Stimulated activated CD4-positive, alpha-beta T cell treated with anti-CD3 and anti-CD28 coated beads, TNF-alpha, amount 100 ng/mL, for 1 hour (primary cell): ENCODE measurements around the gene HOTAIR.

Source experiments
- DNase-seq, 3 donors: peaks; one replicate each; pipeline ENCODE4 v3.0.0-alpha.2; 2020; ENCODE audit warnings: low read depth in 3 of 3, low spot score in 1 of 3

Gene HOTAIR

DNA sequence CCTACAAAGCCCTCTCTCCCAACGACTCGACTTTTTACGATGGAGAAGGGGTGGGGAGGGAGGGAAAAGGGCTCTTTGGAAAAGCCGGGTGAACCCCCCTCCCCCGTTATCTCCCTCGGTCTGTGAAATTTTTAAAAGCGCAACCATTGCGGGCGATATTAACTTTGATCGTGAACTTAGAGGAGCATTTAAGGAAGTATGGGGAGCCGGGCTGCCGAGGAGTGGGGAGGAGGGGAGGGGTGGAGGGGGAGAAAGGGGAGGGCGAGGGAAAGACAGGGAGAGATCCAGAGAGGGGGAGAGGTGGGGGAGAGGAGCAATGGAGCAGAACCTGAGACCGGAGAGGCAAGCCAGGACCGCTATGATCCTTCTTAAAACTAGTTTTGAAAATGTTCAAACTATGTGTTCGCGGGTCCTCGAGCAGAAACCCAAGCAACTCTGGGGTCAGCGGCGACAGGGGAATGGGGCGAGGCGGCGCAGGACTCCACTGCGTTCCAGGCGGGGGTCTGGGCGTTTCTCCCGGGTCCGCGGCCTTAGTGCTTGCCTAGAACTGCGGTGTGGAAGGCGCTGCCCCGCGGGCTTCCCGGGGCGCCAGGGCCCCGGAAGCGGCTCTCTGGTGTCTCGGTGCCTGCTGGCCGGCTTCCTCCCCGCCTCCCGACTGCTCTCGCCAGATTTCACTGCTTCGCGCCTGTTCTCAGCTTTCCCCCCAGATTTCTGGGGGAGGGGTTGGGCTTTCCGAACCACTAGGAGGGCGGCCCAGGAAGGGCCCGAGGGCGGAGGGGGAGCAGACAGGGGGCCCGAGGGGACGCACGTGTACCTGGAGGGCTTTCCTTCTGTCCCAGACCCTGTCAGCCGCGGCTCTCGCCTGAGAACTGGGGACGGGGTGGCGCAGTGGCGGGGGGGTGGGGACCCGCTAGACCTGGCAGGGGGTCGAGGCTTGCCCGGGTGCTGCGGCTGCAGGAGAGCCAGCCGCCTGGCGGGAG is at the start of gene HOTAIR:
Gene HOTAIR (minus strand): TSS at position 871 of the 980 bp plus-strand sequence.
- DNase-seq, result no peak

DNA sequence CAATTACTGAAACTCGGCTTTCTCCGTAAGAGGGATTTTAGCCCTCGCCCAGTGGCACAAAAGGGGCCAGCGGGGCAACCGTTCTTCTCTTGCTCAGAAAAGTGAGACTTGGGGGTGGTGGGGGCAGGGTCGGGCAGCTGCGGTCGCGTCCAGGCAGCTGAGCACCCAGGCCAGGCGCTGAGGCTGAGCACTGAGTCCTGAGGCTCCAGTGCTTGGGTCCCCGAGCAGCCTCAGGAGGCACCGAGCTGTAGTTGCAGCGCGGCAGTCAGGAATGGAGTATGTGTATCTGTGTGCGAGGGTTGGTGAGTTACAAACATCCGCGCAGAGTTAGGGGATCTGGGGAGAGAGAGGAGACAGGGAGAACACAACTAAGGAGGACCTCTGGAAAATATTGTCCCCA is 49.4 kb upstream of the HOTAIR start:
- no peak for DNase-seq

DNA sequence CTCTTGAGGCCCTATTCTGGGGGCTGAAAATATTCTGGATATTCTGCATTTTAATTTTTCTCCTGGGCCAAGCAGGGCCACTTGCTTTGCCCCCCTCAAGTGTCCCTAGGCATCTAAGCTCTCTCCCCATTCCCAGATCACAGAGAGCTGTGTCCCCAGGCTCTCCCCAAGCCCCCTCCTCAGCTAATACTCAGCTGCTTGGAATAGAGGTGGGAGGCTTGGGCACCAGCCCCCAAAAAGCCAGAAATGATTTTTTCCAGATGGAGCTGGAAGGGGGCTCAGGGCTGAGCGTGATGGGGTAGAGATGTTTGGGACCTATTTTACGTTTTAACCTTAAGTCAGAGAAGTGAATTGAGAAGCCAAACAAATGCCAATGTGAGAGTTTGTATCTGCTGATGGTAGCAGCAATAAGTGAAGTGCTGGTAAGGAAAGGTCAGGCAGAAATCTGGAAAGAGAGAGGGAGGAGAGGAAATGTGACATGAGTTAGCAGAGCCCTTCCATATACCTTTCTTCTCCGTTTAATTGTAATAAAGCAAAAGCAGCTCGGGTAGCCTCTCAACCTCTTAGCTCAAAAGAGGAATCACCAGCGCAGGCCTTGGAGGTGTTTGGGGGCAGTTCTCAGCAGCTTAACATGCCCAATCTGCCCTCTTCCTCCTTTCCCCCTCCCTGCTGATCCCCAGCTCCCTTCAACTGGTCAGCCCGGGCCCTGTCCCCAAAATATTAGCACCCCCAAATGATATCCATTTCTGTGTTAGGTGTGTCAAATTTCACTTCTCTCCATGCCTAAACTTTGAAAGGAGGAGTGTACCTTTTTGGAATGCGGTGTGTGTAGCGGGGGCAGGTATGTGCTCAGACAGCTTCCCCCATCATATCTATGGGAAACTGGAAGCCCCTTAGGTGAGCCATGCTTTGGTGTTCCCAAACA is 48.5 kb upstream of the HOTAIR start:
- no peak for DNase-seq

DNA sequence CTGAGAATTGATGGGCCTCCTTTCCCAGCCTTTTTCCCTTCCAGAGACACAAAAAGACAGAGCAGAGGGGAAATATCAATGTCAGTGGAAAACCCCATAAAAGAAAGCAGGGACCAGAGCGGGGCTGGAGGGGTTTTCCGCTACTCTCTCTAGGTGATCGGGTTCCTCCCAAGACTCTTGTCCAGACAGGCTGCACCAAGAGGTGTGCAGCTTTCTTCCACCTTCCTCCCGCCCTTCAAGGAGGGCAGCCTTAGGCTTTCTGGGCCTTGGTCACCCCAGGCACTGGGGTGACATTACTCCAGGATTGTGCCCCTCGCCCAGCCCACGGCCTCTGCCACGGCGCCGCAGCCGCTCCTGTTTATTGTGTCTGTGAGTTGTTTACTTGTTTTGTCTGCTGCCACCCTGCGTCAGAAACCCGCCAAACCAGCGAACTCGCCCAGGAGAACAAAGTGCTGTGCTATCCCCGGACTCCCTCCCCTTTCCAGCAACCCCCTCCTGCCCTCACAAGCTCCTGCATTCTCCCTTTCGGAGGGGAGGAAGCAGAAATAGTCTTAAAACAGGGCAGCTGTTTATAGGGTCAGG is 46.8 kb upstream of the HOTAIR start:
- DNase-seq, result no peak

DNA sequence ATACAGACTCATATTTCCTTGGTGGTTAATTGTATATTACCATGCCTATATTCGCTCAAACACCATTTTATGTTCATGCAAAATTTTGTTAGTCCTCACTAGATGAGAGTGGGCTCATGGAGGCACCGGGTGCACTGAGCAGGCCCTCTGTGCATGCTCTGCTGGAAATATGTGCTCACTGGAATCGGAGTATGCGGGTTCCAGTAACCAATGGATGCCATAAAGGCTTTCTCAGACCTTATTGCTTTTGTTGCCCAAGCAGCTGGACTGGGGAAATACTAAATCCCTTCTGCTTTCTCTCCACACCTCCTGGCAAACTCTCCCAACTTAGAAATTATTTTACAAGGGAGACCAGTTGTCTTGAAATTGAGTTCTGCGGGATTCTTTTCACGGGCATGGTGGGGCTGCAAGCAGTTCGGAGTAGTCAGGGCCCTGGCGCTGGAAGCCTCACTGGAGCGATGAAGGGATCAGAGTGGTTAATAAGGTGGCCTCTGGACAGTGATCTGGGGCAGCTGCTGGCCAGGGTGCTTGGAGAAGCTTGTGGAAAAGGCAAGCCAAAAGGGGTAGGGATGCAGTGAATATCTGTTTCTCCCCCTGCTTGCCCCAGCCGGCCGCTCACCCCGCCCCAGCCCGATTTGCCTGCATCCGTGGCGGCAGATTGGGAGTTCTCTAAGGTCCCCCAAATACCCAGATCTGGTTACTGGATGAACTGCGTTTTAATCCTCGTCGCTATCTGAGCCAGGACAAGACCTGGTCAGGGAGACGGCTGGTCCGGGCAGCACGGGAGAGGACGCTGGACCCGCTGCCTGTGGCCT is 46.0 kb upstream of the HOTAIR start:
- no peak for DNase-seq

DNA sequence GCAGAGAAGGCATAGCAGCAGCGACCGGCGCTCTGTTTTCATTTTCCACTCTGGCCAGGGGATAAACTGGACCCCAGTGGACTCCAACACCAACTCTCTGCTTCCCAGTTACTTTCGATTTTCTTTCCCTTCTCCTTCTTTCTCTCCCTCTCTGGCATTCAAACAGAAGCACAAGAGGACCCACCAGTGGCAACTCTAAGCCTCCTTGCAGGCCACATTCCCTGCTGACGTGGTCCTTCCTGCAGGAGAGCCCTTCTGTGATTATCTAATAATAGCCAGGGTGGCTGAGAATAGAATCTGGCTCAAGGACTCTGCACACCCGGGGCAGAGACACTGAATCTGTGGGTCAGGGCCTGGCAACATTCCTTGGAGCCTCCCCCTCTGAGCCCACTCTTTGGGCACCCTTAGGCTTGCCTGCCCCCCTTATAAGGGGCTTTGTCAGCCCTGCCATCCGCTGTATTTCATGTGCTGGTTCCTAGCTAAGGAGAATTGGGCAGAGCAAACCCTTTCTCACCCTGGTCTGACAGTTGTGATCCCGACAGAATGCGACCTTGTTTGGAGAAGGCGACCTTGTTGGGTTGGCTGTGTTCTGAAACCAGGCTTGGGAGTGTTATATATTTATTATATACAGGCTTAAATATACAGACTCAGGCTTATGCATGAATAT is 45.3 kb upstream of the HOTAIR start:
- DNase-seq, result no peak

DNA sequence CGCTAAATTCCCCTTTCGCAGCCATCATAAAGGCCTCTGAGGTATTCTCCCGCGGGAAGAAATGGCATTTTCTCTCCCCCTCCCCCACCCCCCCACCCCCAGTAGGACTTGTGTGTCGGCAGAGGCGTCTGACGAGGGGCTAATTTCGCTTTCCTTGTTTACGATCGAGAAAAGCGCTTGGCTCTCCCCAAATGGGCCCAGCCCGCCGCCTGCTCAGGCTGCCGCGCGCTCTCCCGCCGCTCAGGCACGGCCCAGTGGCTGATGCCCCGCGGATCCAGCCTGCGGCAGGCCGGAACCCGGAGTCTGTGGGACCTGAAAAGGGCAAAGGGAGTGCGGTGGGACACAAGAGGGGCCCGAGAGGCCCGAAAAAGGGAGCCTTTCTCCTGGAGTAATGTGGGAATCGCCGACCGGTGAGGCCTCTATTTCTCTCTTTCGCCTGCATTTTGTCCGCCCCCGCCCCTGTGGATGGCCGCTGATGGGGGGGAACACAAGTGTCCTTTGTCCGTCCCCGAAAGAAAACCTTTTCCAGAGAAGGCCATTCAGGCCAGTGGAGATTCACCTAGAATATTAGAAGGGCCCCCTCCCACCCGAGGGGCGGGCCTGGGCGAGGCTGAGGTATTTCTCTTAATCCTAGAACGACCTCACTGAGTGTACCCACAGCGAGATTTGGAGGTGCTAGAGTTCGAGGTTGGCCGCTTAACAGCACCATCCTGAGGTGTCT is 44.5 kb upstream of the HOTAIR start:
- no peak for DNase-seq

DNA sequence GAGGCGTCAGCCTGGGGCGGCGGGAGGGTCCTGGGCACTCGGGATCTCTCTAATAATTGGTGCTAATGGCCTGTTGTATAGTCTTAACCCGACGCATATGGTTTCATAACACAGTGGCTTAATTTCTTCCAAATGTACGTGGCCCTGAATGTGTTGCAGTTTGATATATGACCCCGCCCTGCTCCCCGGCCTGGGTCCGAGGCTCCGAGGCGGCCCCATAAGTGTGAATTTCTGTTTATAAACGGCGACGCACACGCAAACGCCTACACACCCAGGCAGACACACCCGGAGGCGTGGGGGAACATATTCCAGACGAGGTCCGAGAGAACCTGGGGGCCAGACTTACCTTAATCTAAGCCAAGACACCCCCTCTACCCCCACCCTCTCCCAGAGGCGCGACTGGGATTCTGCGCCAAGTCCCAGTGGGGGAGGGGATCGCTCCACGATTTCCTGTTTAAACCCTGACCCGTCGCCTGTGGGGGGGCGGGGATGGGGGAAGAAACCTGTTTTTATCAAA is 43.8 kb upstream of the HOTAIR start:
- DNase-seq, result no peak

DNA sequence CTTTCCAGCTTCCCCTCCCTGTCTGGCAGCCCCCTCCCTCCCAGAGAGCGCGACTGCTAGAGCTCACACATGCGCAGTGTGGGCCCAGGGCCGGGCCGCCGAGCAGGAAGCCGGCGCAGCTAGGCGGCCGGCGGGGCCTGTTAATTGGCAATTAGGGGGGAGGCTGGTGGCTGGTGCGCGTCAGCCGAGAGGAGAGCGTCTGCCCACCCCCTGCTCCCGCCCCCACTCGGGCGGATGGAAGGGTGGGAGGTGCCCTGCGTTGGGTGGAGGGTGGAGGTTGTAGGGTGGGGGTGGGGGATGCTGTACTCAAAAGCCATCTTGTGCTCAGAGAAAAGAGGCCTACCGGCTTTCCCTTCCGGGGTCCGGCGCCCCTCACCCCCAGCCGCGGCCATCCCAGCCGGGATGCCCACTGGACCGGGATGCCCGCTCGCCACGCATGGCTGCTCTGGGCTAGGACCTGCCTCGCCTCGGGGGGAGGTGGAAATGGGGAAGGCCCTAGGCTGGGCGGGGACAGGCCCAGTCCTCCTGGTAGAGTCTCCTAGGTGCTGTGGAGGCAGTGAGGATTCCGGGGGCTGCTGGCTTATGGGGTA is 43.2 kb upstream of the HOTAIR start:
- DNase-seq, result peak in 2 of 3 donors; percentile 24 to 58

DNA sequence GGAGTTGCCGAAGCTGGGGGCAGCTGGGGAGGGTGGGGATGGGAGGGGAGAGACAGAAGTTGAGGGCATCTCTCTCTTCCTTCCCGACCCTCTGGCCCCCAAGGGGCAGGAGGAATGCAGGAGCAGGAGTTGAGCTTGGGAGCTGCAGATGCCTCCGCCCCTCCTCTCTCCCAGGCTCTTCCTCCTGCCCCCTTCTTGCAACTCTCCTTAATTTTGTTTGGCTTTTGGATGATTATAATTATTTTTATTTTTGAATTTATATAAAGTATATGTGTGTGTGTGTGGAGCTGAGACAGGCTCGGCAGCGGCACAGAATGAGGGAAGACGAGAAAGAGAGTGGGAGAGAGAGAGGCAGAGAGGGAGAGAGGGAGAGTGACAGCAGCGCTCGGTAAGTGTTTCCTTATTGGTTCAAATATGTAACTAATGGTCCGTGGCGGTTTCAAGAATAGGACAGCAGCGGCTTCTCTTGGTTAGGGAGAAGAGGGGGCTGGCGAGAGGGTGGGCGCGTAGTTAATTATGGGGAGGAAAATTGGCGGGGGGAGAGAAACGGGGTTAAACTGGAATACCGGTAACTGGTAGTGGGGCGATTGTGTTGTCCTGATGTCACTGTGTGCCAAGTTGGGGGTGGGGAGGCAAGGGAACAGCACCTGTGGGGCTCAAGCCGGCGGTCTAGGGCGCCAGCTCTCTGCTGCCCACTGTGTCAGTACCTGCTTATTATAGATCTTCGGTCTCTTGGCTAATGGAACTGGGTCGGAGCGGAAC is 42.5 kb upstream of the HOTAIR start:
- no peak for DNase-seq

DNA sequence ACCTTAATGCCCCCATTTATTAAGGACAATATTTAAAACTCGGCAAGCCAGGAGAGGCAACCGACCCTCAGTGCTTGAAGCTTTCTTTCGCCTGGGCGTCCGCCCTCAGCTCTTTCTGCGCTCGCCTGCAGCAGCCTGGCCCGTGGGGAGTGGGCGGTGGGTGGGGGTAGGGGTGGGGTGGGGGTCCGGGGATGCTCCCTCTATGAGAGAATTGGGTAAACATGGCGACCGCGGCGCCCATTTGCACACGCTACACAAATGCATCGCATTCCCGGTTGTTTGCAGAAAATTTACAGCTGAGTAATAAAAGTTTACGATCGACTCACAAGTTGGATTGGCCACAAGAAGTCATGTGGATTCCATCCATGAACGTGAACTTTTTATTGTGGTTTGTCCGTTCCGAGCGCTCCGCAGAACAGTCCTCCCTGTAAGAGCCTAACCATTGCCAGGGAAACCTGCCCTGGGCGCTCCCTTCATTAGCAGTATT is 41.8 kb upstream of the HOTAIR start:
- no peak for DNase-seq

DNA sequence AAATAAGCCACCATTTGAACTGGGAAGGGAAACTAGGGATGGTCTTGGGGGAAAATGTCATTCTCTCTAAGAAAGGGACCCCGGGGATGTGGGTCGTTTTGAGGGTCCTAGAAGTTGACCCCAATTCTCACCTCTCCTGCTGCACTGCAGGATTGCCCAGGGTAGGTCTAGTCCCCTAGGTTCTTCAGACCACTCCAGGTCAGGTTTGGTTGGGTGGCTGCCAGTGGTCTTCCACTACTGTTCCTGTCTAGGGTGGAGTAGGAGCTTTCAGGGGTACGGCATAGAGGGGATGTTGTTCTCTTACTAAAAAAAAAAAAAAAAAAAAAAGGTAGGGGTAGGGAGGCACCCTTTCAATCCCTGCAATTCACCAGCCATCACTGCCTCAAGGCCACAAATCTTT is 41.3 kb upstream of the HOTAIR start:
- DNase-seq, result no peak

DNA sequence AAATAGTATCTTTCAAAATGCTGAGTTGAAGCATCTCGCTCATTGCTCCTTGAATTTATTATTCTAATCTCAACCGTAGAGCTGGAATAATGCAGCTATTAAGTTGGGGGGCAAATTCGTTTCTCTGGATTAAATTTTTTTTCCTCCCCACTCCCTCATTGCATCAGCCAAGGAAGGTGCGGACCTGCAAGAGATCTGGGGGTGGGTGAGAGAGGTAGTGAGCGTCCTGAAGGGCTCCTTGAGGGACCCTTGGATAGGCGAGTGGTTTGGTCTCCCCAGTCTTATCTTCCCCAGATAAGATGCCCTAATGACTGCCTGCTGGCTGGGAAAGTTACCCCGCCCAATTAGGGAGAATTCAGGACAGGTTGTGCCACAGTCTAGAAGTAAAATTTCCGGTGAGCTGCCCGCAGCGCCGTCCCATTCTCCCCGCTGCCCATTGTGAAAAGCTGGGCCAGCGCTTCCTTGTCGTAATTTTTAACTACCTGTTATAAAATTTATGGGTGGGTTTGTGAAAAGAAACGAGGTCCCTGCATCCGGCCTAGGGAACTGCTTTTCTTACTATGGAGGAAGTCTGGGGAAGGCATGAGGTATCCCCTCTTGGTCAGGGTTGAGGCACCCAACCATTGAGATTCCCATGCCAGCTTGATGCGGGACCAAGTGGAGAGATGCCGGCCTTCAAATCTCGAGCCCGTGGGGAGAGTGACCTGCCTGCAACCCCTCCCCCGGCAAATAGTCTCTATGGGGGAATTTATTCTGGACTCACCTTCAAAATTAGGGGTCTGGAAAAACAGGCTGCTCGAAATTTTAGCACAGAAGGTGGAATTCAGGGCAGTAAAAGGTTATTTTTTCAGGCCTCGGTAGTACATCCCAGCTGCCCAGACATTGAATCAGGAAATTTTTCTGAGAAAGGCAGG is 40.5 kb upstream of the HOTAIR start:
- no peak for DNase-seq

DNA sequence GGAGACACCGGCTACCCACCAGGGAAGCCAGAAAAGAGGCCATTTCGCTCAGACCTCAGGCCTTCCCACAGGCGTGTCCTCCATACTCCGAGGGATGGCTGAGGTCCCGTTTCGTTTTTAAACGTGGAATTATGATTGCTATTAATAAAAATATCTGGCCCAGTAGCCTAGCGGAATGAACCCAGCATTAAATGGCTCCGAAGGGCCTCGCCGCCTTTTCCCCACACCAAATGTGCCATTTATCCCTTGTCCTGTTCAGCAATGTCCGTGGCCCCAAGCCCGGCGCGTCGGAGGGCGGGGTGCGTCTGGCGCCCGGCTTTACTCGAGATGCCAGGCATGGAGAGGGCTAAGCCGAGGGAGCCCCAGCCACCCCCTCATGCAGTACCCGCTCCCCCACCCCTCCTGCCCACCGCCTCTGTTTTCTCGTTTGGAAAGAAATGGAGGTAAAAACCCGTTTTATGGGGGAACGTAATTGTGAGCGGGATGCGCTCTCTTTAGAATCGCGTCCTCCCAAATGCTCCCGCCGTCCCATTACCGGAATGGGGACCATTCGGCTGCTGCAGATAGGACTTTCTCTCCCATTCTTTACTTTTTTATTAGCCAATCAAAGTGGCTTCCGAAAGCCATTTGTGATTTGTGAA is 39.7 kb upstream of the HOTAIR start:
- no peak for DNase-seq

DNA sequence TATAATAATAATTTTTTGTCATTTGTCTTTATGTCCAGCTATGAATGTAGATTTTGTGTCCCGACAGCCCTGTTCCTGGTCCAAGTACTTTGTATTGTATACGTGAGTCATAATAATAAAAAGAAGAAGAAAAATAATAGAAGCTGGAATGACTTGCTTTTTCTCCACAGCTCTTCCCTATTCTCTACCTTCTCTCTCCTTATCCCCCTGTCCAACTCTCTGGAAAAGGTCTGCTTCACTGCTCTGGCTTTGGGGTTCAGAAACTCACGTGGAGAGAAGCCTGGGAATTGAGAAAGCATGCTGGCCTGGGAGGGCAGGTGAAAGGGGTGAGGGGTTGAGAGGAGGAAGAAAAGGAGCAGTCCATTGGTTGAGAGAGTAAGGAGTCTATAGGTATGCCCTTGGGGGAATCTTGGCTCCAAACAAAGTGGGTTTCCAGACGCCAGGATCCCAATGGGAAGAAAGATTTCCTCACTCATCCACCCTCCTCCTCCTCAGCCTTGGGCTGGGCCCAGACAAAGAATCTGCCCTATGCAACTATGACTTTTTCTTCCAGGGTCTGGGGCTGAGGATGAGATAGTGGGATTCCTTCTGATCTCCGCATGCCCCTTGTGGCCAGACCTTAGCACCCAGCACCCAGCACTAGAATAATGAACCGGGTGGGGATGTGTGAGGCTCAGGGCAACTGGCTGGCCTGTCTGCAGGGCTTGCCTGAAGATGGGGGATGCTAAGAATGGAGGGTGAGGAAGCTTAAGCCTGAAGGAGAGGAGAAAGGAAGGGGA is 38.1 kb upstream of the HOTAIR start:
- no peak for DNase-seq
